Left renal cortex interstitium (tissue), 4 donors: ENCODE measurements around the gene DUSP10. TPM values are rescaled to one million over a fixed set of nuclear protein-coding genes. Genes with fewer than 3 reads are reported as not detected.

ENCODE experiments used
- DNase-seq, 4 donors: peaks; one replicate each; pipeline ENCODE4 v3.0.0-alpha.2; 2013; ENCODE audit warnings: low read depth in 4 of 4, low spot score in 2 of 4, missing footprints in 1 of 4
- polyA plus RNA-seq, 4 donors: library from polyadenylated mRNA; unstranded; fragments of 120-200 nt; gene quantifications; one replicate each; pipeline ENCODE4 v1.2.1, GENCODE V29; 2013; ENCODE audit not compliant: insufficient read length in 4 of 4

Gene DUSP10
- polyA plus RNA-seq, 4 donors = 2.9 to 4.7 (median 3.3) TPM

DNA sequence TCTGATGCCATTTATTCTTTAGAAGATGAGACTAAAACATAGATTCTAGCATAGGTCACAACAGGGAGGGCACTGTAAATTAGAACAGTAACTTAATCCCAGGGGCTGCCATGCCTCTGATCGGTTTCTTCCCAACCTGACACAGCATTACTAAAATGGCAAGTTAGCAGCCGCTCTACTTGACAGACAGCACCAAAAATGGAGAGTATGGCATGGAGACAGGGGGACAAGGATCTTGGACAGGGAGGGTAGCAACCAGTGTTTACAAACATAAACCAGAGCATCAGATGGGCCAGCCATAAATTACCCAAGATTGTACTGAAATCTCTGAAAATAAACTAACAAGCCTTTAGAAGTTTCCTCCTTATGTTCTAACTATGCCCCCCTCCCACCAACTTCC, 5.9 kb downstream of the DUSP10 start:
- DNase-seq = no peak

GRCh38 chr1:221734187-221734586, 7.7 kb downstream of the DUSP10 start:
- DNase-seq = no peak

DNA sequence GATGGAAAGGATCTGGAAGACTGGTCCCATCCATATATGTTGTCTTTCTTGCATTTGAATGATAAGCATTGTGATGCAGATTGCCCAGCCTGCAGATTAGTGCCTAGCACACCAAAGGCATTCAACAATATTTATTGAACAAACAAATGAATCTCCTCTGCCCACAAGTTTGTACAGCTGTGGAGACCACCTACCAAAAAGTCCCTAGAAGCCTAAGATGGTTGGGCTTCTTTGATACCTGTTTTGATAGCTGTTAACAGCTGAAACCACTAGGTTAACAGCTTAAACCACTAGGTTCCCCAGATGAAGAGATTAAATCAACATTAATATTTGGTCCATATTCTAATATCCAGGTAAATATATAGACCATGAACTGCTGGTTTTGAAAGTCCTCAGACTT, 9.8 kb downstream of the DUSP10 start:
- no peak for DNase-seq

GRCh38 chr1:221729771-221730330, 12.0 kb downstream of the DUSP10 start:
- no peak for DNase-seq

DNA sequence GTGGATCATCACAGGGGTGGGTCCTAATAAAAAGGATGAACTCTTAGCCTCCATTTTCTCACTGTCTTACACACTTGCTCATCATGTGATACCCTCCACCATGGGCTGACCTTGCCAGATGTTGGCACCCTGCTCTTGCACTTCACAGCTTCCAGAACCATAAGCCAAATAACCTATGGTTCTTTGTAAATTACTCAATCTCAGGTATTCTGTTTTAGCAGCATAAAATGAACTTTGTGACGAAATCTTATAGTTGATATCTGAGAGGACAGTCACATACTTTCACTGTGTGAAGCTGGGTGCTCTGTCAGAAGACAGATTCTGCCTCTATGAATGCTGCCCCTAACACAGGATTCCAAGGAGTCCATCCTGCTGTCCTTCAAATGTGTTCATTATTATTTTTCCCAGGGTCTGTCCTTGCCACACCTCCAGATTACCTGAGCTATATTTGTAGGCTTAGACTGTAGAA, 13.8 kb downstream of the DUSP10 start:
- DNase-seq = no peak

DNA sequence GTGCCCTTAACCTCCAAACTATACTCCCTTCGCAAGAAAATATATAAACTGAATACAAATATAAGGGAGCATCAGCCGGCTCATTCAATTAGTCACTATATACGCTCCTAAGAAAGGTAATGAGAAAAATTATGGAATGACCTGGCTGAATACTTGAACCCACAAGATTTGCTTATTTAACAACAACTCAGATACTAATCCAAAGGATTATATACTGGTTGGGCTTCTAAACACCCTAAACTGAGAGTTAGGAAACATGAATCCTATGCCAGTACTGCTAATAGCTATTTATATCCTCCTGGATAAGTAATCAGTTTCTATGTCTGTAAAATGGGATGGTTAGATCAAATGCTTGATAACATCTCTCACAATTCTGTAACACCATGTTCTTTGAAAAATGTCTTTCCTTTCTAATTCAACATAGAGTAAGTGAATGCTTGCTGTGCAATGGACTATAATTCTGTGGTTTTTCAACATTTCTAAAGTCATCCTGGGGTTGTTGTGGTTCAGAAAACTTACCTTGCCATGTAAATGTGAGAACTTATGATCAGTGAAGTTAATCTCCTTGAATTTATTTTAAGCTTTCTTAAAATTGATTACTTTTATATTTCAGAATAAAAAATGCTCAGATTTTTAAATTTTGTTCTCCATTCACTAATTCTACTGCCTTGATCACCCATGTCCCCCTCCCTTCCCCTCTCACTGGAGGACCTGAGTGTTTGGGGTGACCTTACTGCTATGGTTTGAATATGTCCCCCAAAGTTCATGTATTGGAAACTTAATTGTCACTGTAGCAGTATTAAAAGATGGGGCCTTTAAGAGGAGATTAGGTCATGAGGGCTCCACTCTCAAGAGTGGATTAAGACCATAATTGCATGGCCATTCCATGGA, 14.5 kb downstream of the DUSP10 start:
- DNase-seq = no peak

DNA sequence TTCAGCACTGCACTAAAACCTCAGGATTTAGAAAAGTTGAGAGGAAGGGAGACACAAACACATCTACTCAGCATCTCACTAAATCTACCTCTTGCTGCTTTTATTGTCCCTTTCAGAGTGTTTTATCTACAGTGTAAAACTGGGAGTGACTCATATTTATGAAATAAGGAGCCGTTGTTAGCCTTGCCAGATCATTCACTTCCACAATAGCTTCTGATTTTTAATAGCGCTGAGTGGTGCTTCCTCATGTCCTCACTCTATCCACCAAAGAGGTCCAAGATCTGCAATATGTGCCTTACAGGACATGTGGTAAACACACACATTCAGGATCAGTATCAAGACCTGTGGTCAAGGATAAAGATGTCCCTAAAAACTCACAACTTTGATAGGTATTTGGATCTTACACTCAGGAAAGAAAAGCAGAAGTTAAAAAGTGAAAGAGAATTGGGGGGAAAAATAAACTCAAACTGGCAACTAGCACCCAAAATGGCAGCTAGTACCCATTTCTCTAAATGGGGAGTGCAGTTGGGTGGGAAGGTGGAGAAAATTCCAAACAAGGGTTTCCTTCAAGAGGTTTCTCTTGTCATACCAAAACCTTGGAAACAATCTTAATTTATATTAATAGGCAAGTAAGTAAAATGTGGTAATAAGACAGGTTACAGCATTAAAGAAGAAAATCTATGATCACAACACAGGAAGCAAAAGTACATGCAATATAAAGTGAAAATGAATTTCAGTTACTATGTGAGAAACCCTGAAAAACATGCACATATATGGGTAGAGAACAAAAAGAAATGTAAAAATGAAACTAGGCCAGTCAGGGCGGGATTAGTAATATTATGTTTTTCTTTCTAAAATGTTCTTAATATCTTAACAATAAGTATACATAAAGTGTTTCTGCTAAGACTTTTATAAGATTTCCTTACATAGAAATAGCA, 15.9 kb downstream of the DUSP10 start:
- no peak for DNase-seq

DNA sequence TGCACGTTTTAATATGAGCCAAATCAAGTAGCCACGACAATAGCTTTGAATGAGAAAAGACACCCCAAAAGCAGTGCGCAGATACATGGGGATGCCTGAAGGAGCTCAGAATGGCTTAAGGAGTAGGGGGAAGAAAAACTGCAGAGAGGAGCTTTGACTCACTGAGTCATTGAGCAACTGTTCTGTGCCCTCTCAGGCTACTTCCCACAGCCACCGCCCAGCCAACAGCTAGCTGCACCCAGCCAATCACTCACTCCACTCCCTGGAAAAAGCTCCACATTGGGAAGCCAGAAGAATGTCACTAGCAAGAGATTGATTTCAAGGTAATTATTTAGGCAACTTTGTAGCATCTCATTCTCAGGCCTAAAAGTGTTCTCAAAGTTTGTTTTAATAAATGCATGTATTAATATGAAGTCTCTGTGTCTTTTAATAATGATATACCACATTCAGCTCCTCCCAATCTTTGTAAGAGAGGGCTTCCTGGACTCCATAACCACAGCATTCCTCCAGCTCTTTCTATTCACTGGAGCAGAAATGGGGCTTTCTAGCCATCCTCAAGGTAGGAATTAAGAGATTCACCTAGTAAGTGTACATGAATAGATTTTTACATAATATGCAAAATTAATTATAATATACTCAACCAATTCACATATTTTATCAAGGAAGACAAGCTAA, 16.8 kb downstream of the DUSP10 start:
- DNase-seq = no peak

GRCh38 chr1:221723848-221724236, 18.0 kb downstream of the DUSP10 start:
- DNase-seq = no peak

GRCh38 chr1:221723018-221723847, 18.7 kb downstream of the DUSP10 start:
- no peak for DNase-seq

DNA sequence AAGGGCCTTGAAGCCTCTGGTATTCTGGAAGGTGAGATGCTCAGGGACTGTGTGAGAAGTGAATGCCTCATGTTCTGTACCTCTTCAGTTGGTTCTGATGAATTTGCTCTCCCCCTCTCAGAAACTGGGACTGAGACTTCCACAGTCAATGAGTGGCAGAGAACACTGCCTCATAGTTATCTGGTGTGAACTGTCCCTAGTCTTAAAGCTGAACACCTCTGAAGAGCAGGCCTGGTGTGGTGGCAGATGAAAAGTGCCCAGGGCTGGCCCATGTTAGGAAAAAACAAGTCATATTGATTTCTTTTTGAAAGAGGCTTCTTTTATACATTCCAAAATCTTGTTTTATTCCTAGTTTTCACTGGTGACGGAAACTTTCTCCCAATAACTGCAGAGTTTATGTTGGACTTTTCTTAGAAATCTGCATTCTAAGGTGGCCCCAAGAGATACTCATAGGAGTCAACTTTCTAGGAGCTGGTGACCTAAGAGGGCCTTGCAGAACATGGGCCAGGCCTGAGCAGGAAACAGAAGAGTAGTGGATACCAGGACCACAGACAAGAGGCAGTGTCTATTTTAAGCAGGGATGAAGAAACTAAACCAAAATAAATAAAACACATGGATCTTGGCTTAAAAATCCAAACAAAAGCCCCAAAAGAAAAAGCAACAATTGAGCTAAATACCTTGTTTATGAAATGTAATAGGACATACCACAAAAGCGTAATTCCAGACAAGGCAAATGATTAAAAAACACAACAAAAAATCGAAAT, 19.5 kb downstream of the DUSP10 start:
- DNase-seq = no peak

DNA sequence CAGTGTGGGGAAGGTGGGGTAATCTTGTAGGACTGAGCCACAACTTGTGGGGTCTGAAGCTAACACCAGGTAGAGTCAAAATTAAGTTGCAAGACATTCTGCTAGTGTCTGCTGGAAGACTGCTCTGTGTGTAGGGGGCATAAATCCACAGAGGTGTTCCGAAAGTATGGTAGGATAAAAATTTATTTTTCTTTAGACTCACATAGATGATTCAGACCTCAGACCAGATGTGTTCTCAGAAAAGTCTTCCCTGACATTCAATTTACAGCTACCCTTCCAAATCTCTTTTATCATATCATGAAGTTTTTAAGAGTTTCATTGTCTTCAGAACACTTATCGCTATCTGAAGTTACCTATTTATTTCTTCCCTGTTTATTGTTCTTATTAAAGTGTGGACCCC, 21.3 kb downstream of the DUSP10 start:
- no peak for DNase-seq

DNA sequence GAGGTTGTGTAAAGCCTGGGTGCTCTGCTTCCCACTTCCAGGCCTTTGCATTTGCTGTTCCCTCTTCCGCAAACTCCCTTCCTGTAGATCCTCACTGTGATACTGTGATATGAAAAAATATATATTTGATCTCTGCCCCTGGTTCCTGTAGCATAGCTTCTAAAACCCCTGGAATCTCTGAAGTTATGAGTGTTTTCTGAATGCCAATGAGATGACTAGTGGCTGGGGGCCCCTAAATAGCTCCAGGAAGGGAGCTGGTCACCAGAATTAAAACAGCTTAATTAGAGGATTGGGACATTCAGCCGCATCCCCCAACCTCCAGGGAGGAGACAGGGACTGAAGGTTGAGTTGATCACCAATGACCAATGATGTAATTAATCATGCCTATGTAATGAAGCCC, 21.9 kb downstream of the DUSP10 start:
- no peak for DNase-seq

GRCh38 chr1:221719278-221719597, 22.7 kb downstream of the DUSP10 start:
- DNase-seq = no peak

- DNase-seq = peak; percentile 47 to 64 (median 58)
These were observed 23.3 kb downstream of the DUSP10 start for GRCh38 chr1:221718381-221719277.

DNA sequence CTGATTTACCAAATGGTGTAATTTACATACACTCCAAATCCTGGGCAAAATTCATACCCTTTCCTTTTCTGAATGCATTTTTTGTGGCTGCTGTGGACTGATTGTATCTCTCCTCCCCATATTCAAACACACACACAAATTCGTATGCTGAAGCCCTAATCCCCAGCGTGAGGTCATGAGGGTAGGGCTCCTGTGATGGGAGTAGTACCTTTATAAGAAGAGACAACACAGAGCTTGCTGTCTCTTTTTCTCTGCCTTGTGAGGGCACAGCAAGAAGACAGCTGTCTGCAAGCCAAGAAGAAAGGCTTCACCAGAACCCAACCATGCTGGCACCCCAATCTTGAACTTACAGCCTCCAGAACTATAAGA, 24.4 kb downstream of the DUSP10 start:
- DNase-seq = no peak

GRCh38 chr1:221716713-221717484, 25.0 kb downstream of the DUSP10 start:
- DNase-seq = no peak
